ENCODE data around the gene ATP1B3. TPM values are rescaled to one million over a fixed set of nuclear protein-coding genes. Genes with fewer than 3 reads are reported as not detected.
A peak's percentile ranks its signal among the peaks of the same experiment; 100 is the strongest.

ATP1B3 gene
- polyA plus RNA-seq, 1 of the 3 experiments (the other 2 are of a cell fraction) = 86.3 TPM

- peak; percentile 88 for DNase-seq
- TF ChIP-seq REST (IDR thresholded peaks at IDR 0.05; ENCODE audit: low read depth, low read length) (no peak), MXI1 (IDR thresholded peaks at IDR 0.05; ENCODE audit: low read depth, low read length) (peak; percentile 86), ELF1 (IDR thresholded peaks at IDR 0.05) (no peak), CTCF (IDR thresholded peaks at IDR 0.05) (peak; percentile 87), NRF1 (IDR thresholded peaks at IDR 0.05; ENCODE audit: low read depth, low read length) (no peak), EZH2phosphoT487 (IDR thresholded peaks at IDR 0.05; ENCODE audit: borderline replicate concordance, low read depth) (no peak), ZBTB33 (IDR thresholded peaks at IDR 0.05; ENCODE audit: borderline replicate concordance, low read depth) (no peak), FOXM1 (IDR thresholded peaks at IDR 0.05; ENCODE audit: low read depth) (no peak), EP300 (IDR thresholded peaks at IDR 0.05; ENCODE audit: borderline replicate concordance in 1 of 2, low read depth in 1 of 2, low read length in 1 of 2) (no peak), POLR2AphosphoS5 (IDR thresholded peaks at IDR 0.05; ENCODE audit: low read depth, low read length) (no peak), PBX3 (IDR thresholded peaks at IDR 0.05) (no peak), YY1 (IDR thresholded peaks at IDR 0.05; ENCODE audit: low read depth) (0 out of 2 replicates have a peak, but pooled peaks have one; percentile 24), GABPA (IDR thresholded peaks at IDR 0.05; ENCODE audit: low read depth) (no peak), USF2 (IDR thresholded peaks at IDR 0.05; ENCODE audit: borderline replicate concordance, low read depth, low read length) (no peak), TEAD4 (IDR thresholded peaks at IDR 0.05; ENCODE audit: borderline replicate concordance, insufficient read depth) (no peak), SIN3A (IDR thresholded peaks at IDR 0.05; ENCODE audit: borderline replicate concordance, low read depth, low read length) (0 out of 2 replicates have a peak, but pooled peaks have one; percentile 50), USF1 (IDR thresholded peaks at IDR 0.05; ENCODE audit: borderline replicate concordance, low read depth) (no peak), TAF1 (IDR thresholded peaks at IDR 0.05; ENCODE audit: borderline replicate concordance, low read depth, low read length) (no peak), TCF12 (IDR thresholded peaks at IDR 0.05) (peak; percentile 29; the same call in 1 of the 2 replicates), CHD2 (IDR thresholded peaks at IDR 0.05; ENCODE audit: low read length, partially characterized antibody) (peak; percentile 18), GATA2 (CRISPR knock-in tag; IDR thresholded peaks at IDR 0.05) (no peak), FOSL2 (IDR thresholded peaks at IDR 0.05; ENCODE audit: borderline replicate concordance, low read depth) (no peak), RFX5 (IDR thresholded peaks at IDR 0.05; ENCODE audit: low read length) (no peak; the same call in 1 of the 2 replicates)
Observed at GRCh38 chr3:141875374-141875892, 1.0 kb upstream of the ATP1B3 start.

More at GRCh38 chr3:141875374-141875892, 1.0 kb upstream of the ATP1B3 start:
- Histone ChIP-seq H3K27ac (ENCODE audit: low read depth in 2 of 2, low read length in 1 of 2) (peak overlapping the region; percentile 95), H3F3A (replicated peaks; ENCODE audit: insufficient read depth) (peaks cover 4% of the 10 kb centered on the region), H4K20me1 (ENCODE audit: insufficient read depth) (peaks cover 13% of the 10 kb centered on the region; the same call in 1 of the 2 replicates), H3K36me3 (replicated peaks in 1 of 2; ENCODE audit: control insufficient read depth in 1 of 2, insufficient read depth in 2 of 2, low read length in 1 of 2) (no peaks in the 10 kb centered on the region), H3K4me2 (peak overlapping the region; percentile 68), H2AFZ (ENCODE audit: low read depth) (peak overlapping the region; percentile 94), H3K79me2 (ENCODE audit: insufficient read depth) (peaks cover 35% of the 10 kb centered on the region), H3K9me3 (no peaks in the 10 kb centered on the region), H3K4me1 (ENCODE audit: control insufficient read depth in 1 of 2, insufficient read depth in 2 of 2, low read depth in 1 of 2, low read length in 1 of 2) (peaks cover 0 to 6% of the 10 kb centered on the region in 2 experiments; a peak in 3 of 4 replicates), H3K9ac (peak overlapping the region; percentile 81), H3K27me3 (ENCODE audit: insufficient read depth) (no peaks in the 10 kb centered on the region), H3K4me3 (ENCODE audit: low read depth in 2 of 2, low read length in 1 of 2) (peak overlapping the region; percentile 79 to 85), H3K9me2 (no peaks in the 10 kb centered on the region)
- CTCF ChIA-PET = interaction anchor here (0.6 to 2.3 kb wide), 41 partner anchors 9 to 564 kb away, joined by 3 to 45 read pairs (median 4); partner anchors contain the start of gene RNF7
- WGBS (ENCODE audit: low lambda C conversion rate) = under 1% methylated on average over 19 of the region's 19 CpGs
- POLR2A ChIA-PET = interaction anchor here (0.5 to 1.2 kb wide), 3 partner anchors 134 to 137 kb away, joined by 3 to 9 read pairs (median 5); partner anchors contain the start of gene RNF7

Data from SK-N-SH (cell line).